ENCODE results near the gene TRIM40. TPM values are rescaled to one million over a fixed set of nuclear protein-coding genes. Genes with fewer than 3 reads are reported as not detected.

The TRIM40 gene
- total RNA-seq, 1 donor from 2014 or later = not detected

DNA sequence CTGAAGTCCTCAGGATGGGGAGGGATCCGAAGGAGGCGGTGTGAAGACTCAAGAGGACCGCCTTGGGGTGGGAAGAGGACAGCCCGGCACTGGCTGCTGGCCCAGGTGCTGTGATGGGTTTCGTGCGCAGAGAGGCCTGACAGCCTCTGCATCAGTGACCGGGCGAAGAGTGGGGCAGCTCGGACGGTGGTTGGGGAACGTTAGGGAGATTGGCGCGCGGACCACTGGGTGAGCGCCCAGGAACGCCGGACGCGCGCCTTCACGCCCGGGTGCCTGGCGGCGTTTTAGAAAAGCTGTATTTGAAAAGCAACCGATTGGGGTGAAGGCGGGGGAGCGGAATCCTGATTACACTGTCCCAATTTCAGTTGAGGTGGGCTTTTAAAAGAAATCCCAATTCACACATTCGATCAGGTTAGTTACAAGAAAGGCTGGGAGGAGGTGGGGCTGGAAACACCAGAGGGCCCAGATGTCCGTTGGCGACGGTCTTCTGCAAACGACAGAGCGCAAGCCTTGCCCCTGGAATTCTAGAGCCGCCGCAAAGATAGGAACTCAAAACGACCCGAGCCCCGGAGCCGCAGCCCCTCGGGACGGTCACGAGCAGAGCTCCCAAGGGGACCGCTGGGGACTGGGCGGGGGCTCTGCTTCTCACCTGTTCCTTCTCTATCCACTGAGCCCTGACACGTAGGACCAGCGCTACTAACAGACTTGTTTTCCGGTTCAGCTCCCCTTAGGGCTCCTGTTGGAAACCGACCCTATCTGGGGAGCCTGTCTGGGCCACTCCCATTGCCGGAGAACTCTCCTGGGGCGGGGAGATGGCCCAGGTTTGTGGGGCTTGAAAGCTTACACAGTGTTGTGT is 8.5 kb upstream of the TRIM40 start:
- TF ChIP-seq POLR2AphosphoS5 (IDR thresholded peaks at IDR 0.05; ENCODE audit: insufficient read depth in 1 of 2, low read depth in 1 of 2) (no peak), POLR2A (IDR thresholded peaks at IDR 0.05) (no peak)
- Histone ChIP-seq H3K9me3 (no peaks in the 10 kb centered on the region), H3K4me3 (no peak overlapping the region), H3K27me3 (peaks cover 5% of the 10 kb centered on the region), H3K27ac (no peak overlapping the region), H3K36me3 (no peaks in the 10 kb centered on the region), H3K4me1 (peaks cover 12% of the 10 kb centered on the region)
- no peak for DNase-seq (ENCODE audit: extremely low spot score in 2 of 2)
- intact Hi-C loops (cut with DNase I) = no loop called here

DNA sequence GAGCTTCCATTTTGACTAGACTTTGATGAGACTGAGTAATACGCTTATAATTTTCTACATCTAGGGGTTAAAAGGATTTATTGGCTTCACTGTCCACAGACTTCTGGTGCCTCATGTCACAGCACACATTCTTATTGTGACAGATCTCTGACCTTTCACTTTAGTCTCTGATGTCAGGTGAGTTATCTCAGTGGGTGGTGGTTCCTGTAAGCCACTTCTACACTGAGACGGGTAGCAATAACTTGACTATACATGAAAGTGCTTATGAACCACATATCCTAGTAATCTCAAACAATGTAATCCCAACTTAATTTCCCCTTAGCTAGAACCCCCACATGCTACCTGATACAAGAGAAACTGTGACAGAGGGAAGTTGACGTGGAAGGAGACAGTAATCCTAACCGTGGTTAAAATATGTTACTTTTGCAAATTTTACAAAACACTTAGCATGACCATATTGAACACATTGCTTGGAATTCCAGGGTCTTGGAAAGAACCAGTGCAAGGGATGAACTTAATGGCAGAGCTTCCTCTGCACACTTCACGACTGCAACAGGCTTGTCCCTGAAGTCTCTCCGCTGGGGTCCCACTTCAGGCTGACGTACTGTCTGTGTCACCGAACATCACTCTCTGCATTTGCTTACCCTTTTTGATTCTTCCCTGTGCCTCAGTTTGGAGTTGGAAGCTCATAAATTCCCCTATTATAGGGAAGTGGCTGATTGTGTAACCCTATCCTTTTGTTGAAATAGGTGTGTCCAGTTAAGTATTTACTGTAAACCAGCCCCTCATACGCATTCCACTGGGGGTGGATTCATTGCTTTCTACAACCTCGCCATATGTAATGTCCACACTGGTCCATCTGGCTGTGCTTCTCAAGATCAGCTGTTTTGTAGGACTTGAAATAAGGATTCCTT is 6.4 kb upstream of the TRIM40 start:
- Histone ChIP-seq H3K36me3 (no peaks in the 10 kb centered on the region), H3K27me3 (peaks cover 5% of the 10 kb centered on the region), H3K4me1 (peaks cover 12% of the 10 kb centered on the region), H3K4me3 (no peak overlapping the region), H3K9me3 (no peaks in the 10 kb centered on the region), H3K27ac (no peak overlapping the region)
- DNase-seq (ENCODE audit: extremely low spot score in 2 of 2) = no peak
- intact Hi-C loops (cut with DNase I) = no loop called here
- TF ChIP-seq POLR2A (IDR thresholded peaks at IDR 0.05) = no peak
- no peak for TF ChIP-seq POLR2AphosphoS5 (IDR thresholded peaks at IDR 0.05; ENCODE audit: insufficient read depth in 1 of 2, low read depth in 1 of 2)
- TF ChIP-seq, protein P1, sequence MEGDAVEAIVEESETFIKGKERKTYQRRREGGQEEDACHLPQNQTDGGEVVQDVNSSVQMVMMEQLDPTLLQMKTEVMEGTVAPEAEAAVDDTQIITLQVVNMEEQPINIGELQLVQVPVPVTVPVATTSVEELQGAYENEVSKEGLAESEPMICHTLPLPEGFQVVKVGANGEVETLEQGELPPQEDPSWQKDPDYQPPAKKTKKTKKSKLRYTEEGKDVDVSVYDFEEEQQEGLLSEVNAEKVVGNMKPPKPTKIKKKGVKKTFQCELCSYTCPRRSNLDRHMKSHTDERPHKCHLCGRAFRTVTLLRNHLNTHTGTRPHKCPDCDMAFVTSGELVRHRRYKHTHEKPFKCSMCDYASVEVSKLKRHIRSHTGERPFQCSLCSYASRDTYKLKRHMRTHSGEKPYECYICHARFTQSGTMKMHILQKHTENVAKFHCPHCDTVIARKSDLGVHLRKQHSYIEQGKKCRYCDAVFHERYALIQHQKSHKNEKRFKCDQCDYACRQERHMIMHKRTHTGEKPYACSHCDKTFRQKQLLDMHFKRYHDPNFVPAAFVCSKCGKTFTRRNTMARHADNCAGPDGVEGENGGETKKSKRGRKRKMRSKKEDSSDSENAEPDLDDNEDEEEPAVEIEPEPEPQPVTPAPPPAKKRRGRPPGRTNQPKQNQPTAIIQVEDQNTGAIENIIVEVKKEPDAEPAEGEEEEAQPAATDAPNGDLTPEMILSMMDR (IDR thresholded peaks at IDR 0.05) = no peak

DNA sequence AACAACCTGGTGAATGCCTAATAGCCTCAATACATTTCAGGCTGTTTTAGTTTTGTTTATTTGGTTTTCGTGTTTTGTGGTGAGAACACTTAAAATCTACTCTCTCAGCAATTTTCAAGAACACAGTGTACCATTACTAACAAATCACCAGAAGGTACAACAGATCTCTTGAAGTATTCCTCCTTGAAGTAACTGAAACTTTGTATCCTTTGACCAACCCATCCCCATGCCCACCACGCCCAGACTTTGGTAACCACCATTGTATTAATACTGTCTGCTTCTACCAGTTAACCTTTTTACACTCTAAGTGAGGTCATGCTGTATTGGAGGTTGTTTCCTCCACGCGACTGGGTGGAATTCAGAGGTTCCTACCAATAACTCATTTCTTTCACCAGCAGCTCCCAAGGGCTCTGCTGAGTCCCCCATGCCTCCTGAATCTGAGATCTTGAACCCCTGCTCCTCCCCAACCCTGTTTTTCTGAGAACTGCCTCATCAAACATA is 5.7 kb upstream of the TRIM40 start:
- Histone ChIP-seq H3K9me3 (no peaks in the 10 kb centered on the region), H3K27me3 (peaks cover 5% of the 10 kb centered on the region), H3K36me3 (no peaks in the 10 kb centered on the region), H3K4me1 (peaks cover 12% of the 10 kb centered on the region), H3K4me3 (no peak overlapping the region), H3K27ac (no peak overlapping the region)
- no peak for DNase-seq (ENCODE audit: extremely low spot score in 2 of 2)
- no peak for TF ChIP-seq POLR2A (IDR thresholded peaks at IDR 0.05)
- no peak for TF ChIP-seq POLR2AphosphoS5 (IDR thresholded peaks at IDR 0.05; ENCODE audit: insufficient read depth in 1 of 2, low read depth in 1 of 2)
- TF ChIP-seq, protein P1 (IDR thresholded peaks at IDR 0.05) = no peak
- intact Hi-C loops (cut with DNase I) = no loop called here

GRCh38 chr6:30130887-30131862 is 4.8 kb upstream of the TRIM40 start:
- TF ChIP-seq POLR2A (IDR thresholded peaks at IDR 0.05) (no peak), POLR2AphosphoS5 (IDR thresholded peaks at IDR 0.05; ENCODE audit: insufficient read depth in 1 of 2, low read depth in 1 of 2) (peak in 1 of 2 donors; percentile 74)
- TF ChIP-seq, protein P1 (IDR thresholded peaks at IDR 0.05) = peak; percentile 77 to 90 (median 82)
- peaks cover 12% of the 10 kb centered on the region for H3K4me1 ChIP-seq
- intact Hi-C loops (cut with DNase I) = no loop called here
- no peaks in the 10 kb centered on the region for H3K9me3 ChIP-seq
- no peaks in the 10 kb centered on the region for H3K36me3 ChIP-seq
- peaks cover 5% of the 10 kb centered on the region for H3K27me3 ChIP-seq
- H3K27ac ChIP-seq = no peak overlapping the region
- no peak for DNase-seq (ENCODE audit: extremely low spot score in 2 of 2)
- no peak overlapping the region for H3K4me3 ChIP-seq

Data from vagina (tissue), 2 donors.